H1 (cell line): ENCODE measurements around the gene SPAG16. TPM values are rescaled to one million over a fixed set of nuclear protein-coding genes. Genes with fewer than 3 reads are reported as not detected.

ENCODE experiments used
- CTCF ChIA-PET: fragments of 300-600 bp; sonication (Branson Sonifier 250); formaldehyde crosslinking; loops from one replicate; lab custom pipeline; 2021; ENCODE audit not compliant: partially characterized antibody; lab: Charles Lee
- POLR2A ChIA-PET: fragments of 300-600 bp; sonication (Branson Sonifier 250); formaldehyde crosslinking; loops from one replicate; lab custom pipeline; 2021; ENCODE audit warnings: inconsistent platforms; ENCODE audit not compliant: partially characterized antibody; lab: Charles Lee
- DNase-seq, 2 experiments: peaks; one replicate each; pipeline versions ENCODE4 v3.0.0 to v3.0.0-alpha.2; 2010 to 2022; ENCODE audit warnings: low spot score in 2 of 2, low read depth in 1 of 2, mixed read lengths in 1 of 2
- FAIRE-seq: peaks from 2 replicates; lab custom pipeline; 2011; peaks lifted over from hg19 to GRCh38; lab: Jason Lieb, UNC
- H2AFZ ChIP-seq: 2 replicates; pipeline ENCODE4 v1.8.1; 2012; ENCODE audit warnings: low read length, inconsistent platforms
- H2AK5ac ChIP-seq: 2 replicates; pipeline ENCODE4 v1.6.1; 2013; ENCODE audit warnings: low read depth, low read length
- H2BK120ac ChIP-seq: replicated peaks from 2 replicates; pipeline ENCODE3; 2013; ENCODE audit warnings: low read depth, low read length, inconsistent platforms
- H2BK12ac ChIP-seq: 2 replicates; pipeline ENCODE4 v1.6.1; 2013; ENCODE audit warnings: low read depth, low read length
- H2BK15ac ChIP-seq: 2 replicates; pipeline ENCODE4 v1.6.1; 2013; ENCODE audit warnings: low read length
- H2BK20ac ChIP-seq: 2 replicates; pipeline ENCODE4 v1.6.1; 2013; ENCODE audit warnings: low read length
- H2BK5ac ChIP-seq: 2 replicates; pipeline ENCODE4 v1.6.1; 2013; ENCODE audit warnings: low read depth, low read length
- H3K14ac ChIP-seq: 2 replicates; pipeline ENCODE4 v1.6.1; 2013; ENCODE audit warnings: inconsistent platforms; ENCODE audit not compliant: insufficient read length
- H3K18ac ChIP-seq: 2 replicates; pipeline ENCODE4 v1.6.1; 2013; ENCODE audit warnings: low read length; ENCODE audit errors: extremely low read depth
- H3K23ac ChIP-seq: 2 replicates; pipeline ENCODE4 v1.6.1; 2013; ENCODE audit warnings: inconsistent platforms; ENCODE audit not compliant: insufficient read length
- H3K23me2 ChIP-seq: 2 replicates; pipeline ENCODE4 v1.6.1; 2013; ENCODE audit warnings: low read depth, low read length
- H3K27ac ChIP-seq: 2 replicates; pipeline ENCODE4 v1.6.1; 2011; ENCODE audit warnings: low read depth, low read length, inconsistent platforms
- H3K27me3 ChIP-seq, 4 experiments: replicated peaks in 1 of 4; 1 replicate in 1 of 4; 2 replicates in 3 of 4; pipeline versions ENCODE4 v1.6.1 to v1.8.1; 2011 to 2013; ENCODE audit warnings: low read length in 3 of 4, mild to moderate bottlenecking in 3 of 4, inconsistent platforms in 2 of 4, mixed read lengths in 2 of 4, moderate library complexity in 1 of 4; ENCODE audit not compliant: control insufficient read depth in 3 of 4, insufficient read depth in 3 of 4; ENCODE audit errors: extremely low read depth in 1 of 4
- H3K36me3 ChIP-seq, 4 experiments: 2 replicates each; pipeline versions ENCODE4 v1.6.1 to v1.8.1; 2011 to 2013; ENCODE audit warnings: mild to moderate bottlenecking in 4 of 4, low read length in 3 of 4, moderate library complexity in 2 of 4, control low read depth in 1 of 4, inconsistent platforms in 1 of 4; ENCODE audit not compliant: insufficient read depth in 4 of 4, control insufficient read depth in 2 of 4
- H3K4ac ChIP-seq: replicated peaks from 2 replicates; pipeline ENCODE3; 2013; ENCODE audit warnings: low read length, low read depth, mixed read lengths, inconsistent platforms; ENCODE audit not compliant: insufficient read length
- H3K4me1 ChIP-seq, 4 experiments: replicated peaks in 1 of 4; 1 replicate in 1 of 4; 2 replicates in 3 of 4; pipeline versions ENCODE4 v1.6.1 to v1.8.1; 2011 to 2013; ENCODE audit warnings: low read length in 3 of 4, inconsistent platforms in 2 of 4, mixed read lengths in 1 of 4; ENCODE audit not compliant: insufficient read depth in 4 of 4, control insufficient read depth in 3 of 4
- H3K4me2 ChIP-seq, 2 experiments: 2 replicates each; pipeline versions ENCODE4 v1.6.1 to v1.8.1; 2011 to 2013; ENCODE audit warnings: low read depth in 2 of 2, low read length in 2 of 2, control low read depth in 1 of 2, inconsistent platforms in 1 of 2, mild to moderate bottlenecking in 1 of 2; ENCODE audit not compliant: insufficient read depth in 1 of 2
- H3K4me3 ChIP-seq, 4 experiments: fragments of 200-600, 300-600 bp in 1 of 4; sonication (generic), shearing (Covaris generic), sonication (Bioruptor Twin) in 1 of 4; 2 replicates each; pipeline versions ENCODE4 v1.5.1 to v1.8.1; 2011 to 2016; ENCODE audit warnings: low read length in 4 of 4, low read depth in 3 of 4, control low read depth in 2 of 4, inconsistent platforms in 2 of 4, mild to moderate bottlenecking in 2 of 4, mixed read lengths in 1 of 4, moderate library complexity in 1 of 4; ENCODE audit not compliant: insufficient read depth in 2 of 4; ENCODE audit errors: extremely low read depth in 1 of 4
- H3K56ac ChIP-seq: replicated peaks from 2 replicates; pipeline ENCODE3; 2013; ENCODE audit warnings: low read depth, mild to moderate bottlenecking, mixed read lengths, low read length, inconsistent platforms; ENCODE audit not compliant: insufficient read length
- H3K79me1 ChIP-seq: 2 replicates; pipeline ENCODE4 v1.6.1; 2013; ENCODE audit warnings: low read depth, low read length, control low read depth
- H3K79me2 ChIP-seq, 2 experiments: 2 replicates each; pipeline versions ENCODE4 v1.6.1 to v1.8.1; 2012 to 2013; ENCODE audit warnings: low read length in 2 of 2, mild to moderate bottlenecking in 2 of 2, inconsistent platforms in 1 of 2; ENCODE audit not compliant: insufficient read depth in 2 of 2, control insufficient read depth in 1 of 2
- H3K9ac ChIP-seq, 4 experiments: replicated peaks in 1 of 4; 1 replicate in 1 of 4; 2 replicates in 3 of 4; pipeline versions ENCODE4 v1.6.1 to v1.8.1; 2011 to 2013; ENCODE audit warnings: low read depth in 3 of 4, low read length in 3 of 4, control low read depth in 2 of 4, mild to moderate bottlenecking in 2 of 4, moderate library complexity in 2 of 4, inconsistent platforms in 1 of 4; ENCODE audit errors: extremely low read depth in 1 of 4
- H3K9me3 ChIP-seq, 2 experiments: 2 replicates each; pipeline versions ENCODE4 v1.6.1 to v1.8.1; 2012 to 2013; ENCODE audit warnings: mild to moderate bottlenecking in 2 of 2, moderate library complexity in 2 of 2, control low read depth in 1 of 2, inconsistent platforms in 1 of 2, low read depth in 1 of 2, low read length in 1 of 2, mixed read lengths in 1 of 2; ENCODE audit not compliant: insufficient read depth in 2 of 2
- H4K20me1 ChIP-seq, 2 experiments: replicated peaks in 1 of 2; 2 replicates each; pipeline versions ENCODE3 to v1.8.1; 2011 to 2013; ENCODE audit warnings: inconsistent platforms in 2 of 2, low read length in 2 of 2, mild to moderate bottlenecking in 1 of 2; ENCODE audit not compliant: insufficient read depth in 2 of 2, control insufficient read depth in 1 of 2
- H4K5ac ChIP-seq: 2 replicates; pipeline ENCODE4 v1.6.1; 2013; ENCODE audit warnings: low read length, low read depth, mixed read lengths, inconsistent platforms; ENCODE audit not compliant: insufficient read length
- H4K8ac ChIP-seq: 2 replicates; pipeline ENCODE4 v1.8.0; 2013; ENCODE audit warnings: mild to moderate bottlenecking, moderate library complexity, low read length, inconsistent platforms; ENCODE audit not compliant: insufficient read depth; ENCODE audit errors: extremely low read depth
- H4K91ac ChIP-seq: replicated peaks from 2 replicates; pipeline ENCODE3; 2013; ENCODE audit warnings: low read length, mixed read lengths, inconsistent platforms; ENCODE audit not compliant: insufficient read length
- EZH2 ChIP-seq: fragments of 200-600 bp; sonication (generic); IDR thresholded peaks from 2 replicates; pipeline ENCODE4 v1.7.1; 2012; ENCODE audit warnings: low read depth, mild to moderate bottlenecking, moderate library complexity, low read length, inconsistent platforms; ENCODE audit not compliant: severe bottlenecking
- HDAC2 ChIP-seq, 2 experiments: fragments of 300-600 bp in 1 of 2; sonication (generic) in 1 of 2; IDR thresholded peaks; 2 replicates each; pipeline ENCODE4 v1.6.1; 2011 to 2012; ENCODE audit warnings: low read depth in 2 of 2, low read length in 2 of 2, mild to moderate bottlenecking in 2 of 2, moderate library complexity in 2 of 2, borderline replicate concordance in 1 of 2, inconsistent platforms in 1 of 2
- JUND ChIP-seq: IDR thresholded peaks from 2 replicates; pipeline ENCODE4 v1.6.1; 2011; ENCODE audit warnings: mild to moderate bottlenecking, improper control_type of control experiment, low read length
- KDM5A ChIP-seq: fragments of 200-600 bp; IDR thresholded peaks from 2 replicates; pipeline ENCODE4 v1.7.1; 2012; ENCODE audit warnings: mild to moderate bottlenecking, low read length, inconsistent platforms, mixed read lengths
- MAFK ChIP-seq: IDR thresholded peaks from 2 replicates; pipeline ENCODE4 v1.6.1; 2012; ENCODE audit warnings: low read depth, mild to moderate bottlenecking, improper control_type of control experiment, low read length
- RAD21 ChIP-seq, 2 experiments: IDR thresholded peaks in 1 of 2; conservative IDR thresholded peaks in 1 of 2; 2 replicates each; pipeline ENCODE4 v1.6.1; 2011; ENCODE audit warnings: low read depth in 2 of 2, low read length in 2 of 2, improper control_type of control experiment in 1 of 2, inconsistent platforms in 1 of 2, mild to moderate bottlenecking in 1 of 2, moderate library complexity in 1 of 2
- SIX5 ChIP-seq: IDR thresholded peaks from 2 replicates; pipeline ENCODE4 v1.6.1; 2011; ENCODE audit warnings: mild to moderate bottlenecking, low read depth, low read length
- TBP ChIP-seq: IDR thresholded peaks from 2 replicates; pipeline ENCODE4 v1.6.1; 2011; ENCODE audit warnings: low read depth, low read length, improper control_type of control experiment
- YY1 ChIP-seq: IDR thresholded peaks from 2 replicates; pipeline ENCODE4 v1.6.1; 2011; ENCODE audit warnings: low read depth, mild to moderate bottlenecking, low read length
- ZNF274 ChIP-seq: IDR thresholded peaks from 2 replicates; pipeline ENCODE4 v1.7.0; 2012; ENCODE audit warnings: low read length, borderline replicate concordance; ENCODE audit errors: extremely low read depth
- WGBS, 2 experiments: shearing (Covaris generic) in 1 of 2; methylation state at CpG; one replicate each; pipeline versions ENCODE4 v1.1.6 to v1.1.7; 2013 to 2015; ENCODE audit warnings: low lambda C conversion rate in 2 of 2, mixed read lengths in 2 of 2, inconsistent platforms in 1 of 2, low coverage in 1 of 2, missing lambda C conversion rate in 1 of 2; ENCODE audit not compliant: insufficient replicate concordance in 2 of 2, insufficient coverage in 1 of 2, insufficient read length in 1 of 2; ENCODE audit errors: extremely low coverage in 1 of 2, missing lambda C conversion rate in 1 of 2; 5-methylcytosine and 5-hydroxymethylcytosine counted together
- polyA plus RNA-seq, 7 experiments: library from polyadenylated mRNA; depleted of rRNA in 3 of 7; stranded (reverse) in 5 of 7; unstranded in 2 of 7; fragments of >200 nt in 5 of 7; fragments of 200-250 nt in 2 of 7; gene quantifications; 1 replicate in 5 of 7; 2 replicates in 1 of 7; 4 replicates in 1 of 7; pipeline versions ENCODE4 v1.2.1 to v1.2.3, GENCODE V29; 2011 to 2013; ENCODE audit warnings: missing spikeins in 2 of 7, mixed read lengths in 2 of 7
- total RNA-seq: library from RNA; stranded (reverse); fragmentation: NEBNext Ultra II Directional; extraction: Animal tissue kit (Norgen Biotek cat#: 25700); gene quantifications from 2 replicates; pipeline ENCODE4 v1.2.1, GENCODE V29; 2021
- TF ChIP-seq, protein P1 (sequence below): IDR thresholded peaks from 2 replicates; pipeline ENCODE4 v1.6.1; 2012; ENCODE audit warnings: inconsistent platforms
- TF ChIP-seq, protein P2 (sequence below): IDR thresholded peaks from 2 replicates; pipeline ENCODE4 v1.6.1; 2011; ENCODE audit warnings: low read length, improper control_type of control experiment

The SPAG16 gene
- total and polyA plus RNA-seq, 2 of the 8 experiments (the other 6 are each of a cell fraction or from before 2014, with no cell fraction given): 6.0 to 14.9 TPM

DNA sequence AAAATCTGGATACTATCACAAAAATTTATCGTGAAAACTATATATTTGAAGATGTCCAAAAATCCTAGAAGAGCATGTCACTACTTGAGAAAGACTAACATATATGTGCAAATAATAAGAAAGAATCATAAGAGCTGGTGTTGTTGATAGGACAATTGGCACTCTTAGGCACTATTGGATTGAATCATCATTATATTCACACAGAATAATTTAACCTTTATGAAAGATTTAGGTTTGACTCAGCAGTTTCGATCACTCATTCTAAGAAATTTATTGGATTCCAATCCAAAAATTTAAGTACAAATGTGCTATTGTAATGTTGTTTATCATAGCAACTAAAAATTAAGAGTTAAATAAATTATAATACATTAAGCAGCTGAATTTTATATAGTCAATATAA lies 503.6 kb downstream of the SPAG16 start:
- H4K8ac ChIP-seq: no peak overlapping the region
- H2BK5ac ChIP-seq: no peak overlapping the region
- no peak overlapping the region for H3K4ac ChIP-seq
- H4K91ac ChIP-seq: no peak overlapping the region
- no peaks in the 10 kb centered on the region for H3K27me3 ChIP-seq
- no peak for FAIRE-seq
- H3K4me3 ChIP-seq: no peak overlapping the region
- no peak overlapping the region for H3K56ac ChIP-seq
- no peak overlapping the region for H3K27ac ChIP-seq
- no peaks in the 10 kb centered on the region for H4K20me1 ChIP-seq
- no peaks in the 10 kb centered on the region for H3K9me3 ChIP-seq
- H3K14ac ChIP-seq: no peak overlapping the region
- H3K9ac ChIP-seq: no peak overlapping the region
- 100% methylated on average over 2 of the region's 2 CpGs; no CpG with 5 or more reads in 1 of the 2 experiments for WGBS, 2 experiments
- no peak overlapping the region for H4K5ac ChIP-seq
- H2BK20ac ChIP-seq: no peak overlapping the region
- CTCF ChIA-PET: no interaction called here
- no peak overlapping the region for H3K23ac ChIP-seq
- H3K79me2 ChIP-seq: no peaks in the 10 kb centered on the region
- H2AFZ ChIP-seq: no peak overlapping the region
- H3K23me2 ChIP-seq: no peaks in the 10 kb centered on the region
- H3K4me2 ChIP-seq: no peak overlapping the region
- no peak overlapping the region for H2BK120ac ChIP-seq
- no peak overlapping the region for H2BK12ac ChIP-seq
- DNase-seq: no peak
- H3K79me1 ChIP-seq: no peaks in the 10 kb centered on the region
- H2AK5ac ChIP-seq: no peak overlapping the region
- H3K18ac ChIP-seq: no peak overlapping the region
- no peaks in the 10 kb centered on the region for H3K4me1 ChIP-seq
- POLR2A ChIA-PET: no interaction called here
- no peaks in the 10 kb centered on the region for H3K36me3 ChIP-seq
- no peak overlapping the region for H2BK15ac ChIP-seq
- no peak for TF ChIP-seq ZNF274
- TF ChIP-seq JUND: no peak
- no peak for TF ChIP-seq SIX5
- TF ChIP-seq, protein P1, sequence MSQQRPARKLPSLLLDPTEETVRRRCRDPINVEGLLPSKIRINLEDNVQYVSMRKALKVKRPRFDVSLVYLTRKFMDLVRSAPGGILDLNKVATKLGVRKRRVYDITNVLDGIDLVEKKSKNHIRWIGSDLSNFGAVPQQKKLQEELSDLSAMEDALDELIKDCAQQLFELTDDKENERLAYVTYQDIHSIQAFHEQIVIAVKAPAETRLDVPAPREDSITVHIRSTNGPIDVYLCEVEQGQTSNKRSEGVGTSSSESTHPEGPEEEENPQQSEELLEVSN: no peak
- no peak for TF ChIP-seq EZH2
- no peak for TF ChIP-seq TBP
- TF ChIP-seq YY1: no peak
- TF ChIP-seq MAFK: no peak
- TF ChIP-seq RAD21 (IDR thresholded peaks at IDR 0.05 in 1 of 2, conservative IDR thresholded peaks at IDR 0.05 in 1 of 2; ENCODE audit: low read depth in 2 of 2, low read length in 2 of 2): no peak
- no peak for TF ChIP-seq HDAC2 (IDR thresholded peaks at IDR 0.05; ENCODE audit: borderline replicate concordance in 1 of 2, low read depth in 2 of 2, low read length in 2 of 2)
- no peak for TF ChIP-seq KDM5A
- TF ChIP-seq, protein P2, sequence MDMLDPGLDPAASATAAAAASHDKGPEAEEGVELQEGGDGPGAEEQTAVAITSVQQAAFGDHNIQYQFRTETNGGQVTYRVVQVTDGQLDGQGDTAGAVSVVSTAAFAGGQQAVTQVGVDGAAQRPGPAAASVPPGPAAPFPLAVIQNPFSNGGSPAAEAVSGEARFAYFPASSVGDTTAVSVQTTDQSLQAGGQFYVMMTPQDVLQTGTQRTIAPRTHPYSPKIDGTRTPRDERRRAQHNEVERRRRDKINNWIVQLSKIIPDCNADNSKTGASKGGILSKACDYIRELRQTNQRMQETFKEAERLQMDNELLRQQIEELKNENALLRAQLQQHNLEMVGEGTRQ: no peak
